Osteocyte (in vitro differentiated cells): ENCODE measurements around the gene TSPAN5. TPM values are rescaled to one million over a fixed set of nuclear protein-coding genes. Genes with fewer than 3 reads are reported as not detected.

ENCODE experiments used
- DNase-seq: peaks from one replicate; pipeline ENCODE4 v3.0.0; 2021; ENCODE audit warnings: mixed read lengths; ENCODE audit not compliant: unreplicated experiment; ENCODE audit errors: extremely low spot score
- H3K27ac Mint-ChIP-seq: one replicate; pipeline ENCODE4 v1.8.0; 2021; ENCODE audit warnings: mild to moderate bottlenecking, mixed read lengths; ENCODE audit not compliant: unreplicated experiment
- H3K27me3 Mint-ChIP-seq: one replicate; pipeline ENCODE4 v1.8.0; 2021; ENCODE audit warnings: mixed read lengths; ENCODE audit not compliant: unreplicated experiment
- H3K36me3 Mint-ChIP-seq: one replicate; pipeline ENCODE4 v1.8.0; 2021; ENCODE audit warnings: mixed read lengths; ENCODE audit not compliant: unreplicated experiment
- H3K4me1 Mint-ChIP-seq: one replicate; pipeline ENCODE4 v1.8.0; 2021; ENCODE audit warnings: mixed read lengths; ENCODE audit not compliant: unreplicated experiment
- H3K4me3 Mint-ChIP-seq: one replicate; pipeline ENCODE4 v1.8.0; 2021; ENCODE audit warnings: mild to moderate bottlenecking, moderate library complexity, mixed read lengths; ENCODE audit not compliant: unreplicated experiment
- H3K9me3 Mint-ChIP-seq: one replicate; pipeline ENCODE4 v1.8.0; 2021; ENCODE audit warnings: mixed read lengths; ENCODE audit not compliant: unreplicated experiment
- CTCF ChIP-seq: fragments of 200-600 bp; sonication (generic); IDR thresholded peaks from 2 replicates; pipeline ENCODE4 v1.5.0; 2021; ENCODE audit warnings: antibody characterized with exemption, mild to moderate bottlenecking, moderate library complexity
- total RNA-seq: library from RNA; stranded (reverse); gene quantifications from 2 replicates; pipeline ENCODE4 v1.2.1, GENCODE V29; 2021

TSPAN5 gene
- total RNA-seq, 1 donor from 2014 or later, result 64.2 TPM

GRCh38 chr4:98508248-98508647 is 150.2 kb downstream of the TSPAN5 start:
- H3K36me3 Mint-ChIP-seq, result peaks cover 11% of the 10 kb centered on the region
- no peaks in the 10 kb centered on the region for H3K9me3 Mint-ChIP-seq
- no peaks in the 10 kb centered on the region for H3K27me3 Mint-ChIP-seq
- H3K4me3 Mint-ChIP-seq, result no peak overlapping the region
- H3K4me1 Mint-ChIP-seq, result peaks cover 67% of the 10 kb centered on the region
- no peak for TF ChIP-seq CTCF
- H3K27ac Mint-ChIP-seq, result no peak overlapping the region
- DNase-seq, result no peak

GRCh38 chr4:98507299-98507698 is 151.1 kb downstream of the TSPAN5 start:
- Mint-ChIP-seq H3K9me3 (no peaks in the 10 kb centered on the region), H3K4me1 (peaks cover 59% of the 10 kb centered on the region), H3K36me3 (peaks cover 19% of the 10 kb centered on the region), H3K27me3 (no peaks in the 10 kb centered on the region), H3K4me3 (no peak overlapping the region), H3K27ac (no peak overlapping the region)
- TF ChIP-seq CTCF, result no peak
- no peak for DNase-seq

DNA sequence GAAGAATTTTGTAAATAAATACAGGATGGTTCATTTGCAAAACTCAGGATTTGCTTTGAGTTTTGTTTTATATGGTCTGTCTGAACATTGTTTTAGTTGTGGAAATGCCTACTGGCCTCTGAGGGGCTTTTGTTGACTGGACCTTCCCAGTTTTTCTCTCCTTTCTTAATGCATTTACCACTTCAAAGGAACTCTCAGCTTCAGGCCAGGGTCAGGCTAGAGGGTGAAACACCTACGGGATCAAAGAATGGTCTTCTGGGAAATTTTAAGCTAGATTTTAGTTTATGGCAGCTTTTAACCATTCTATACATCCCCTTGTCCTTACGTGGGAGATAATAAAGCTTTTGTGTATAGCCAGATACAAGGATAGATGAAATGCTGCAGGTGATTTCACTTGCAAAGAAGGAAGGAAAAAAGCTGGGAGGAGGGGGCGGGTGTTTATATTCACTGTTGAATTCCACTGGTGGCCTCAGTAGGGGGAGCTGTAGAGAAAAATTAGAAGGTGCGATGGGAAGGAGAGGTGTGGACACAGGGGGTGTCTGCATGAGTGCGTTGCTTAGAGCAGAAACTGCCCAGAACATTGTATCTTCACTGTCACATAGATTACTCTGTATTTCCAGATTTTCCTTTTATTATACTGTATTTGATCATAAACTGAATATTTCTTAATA is 151.8 kb downstream of the TSPAN5 start:
- DNase-seq, result no peak
- H3K4me1 Mint-ChIP-seq, result peaks cover 59% of the 10 kb centered on the region
- no peaks in the 10 kb centered on the region for H3K27me3 Mint-ChIP-seq
- peak; percentile 34 for TF ChIP-seq CTCF
- H3K36me3 Mint-ChIP-seq, result peaks cover 25% of the 10 kb centered on the region
- no peak overlapping the region for H3K4me3 Mint-ChIP-seq
- H3K27ac Mint-ChIP-seq, result peak overlapping the region; percentile 53
- H3K9me3 Mint-ChIP-seq, result no peaks in the 10 kb centered on the region

GRCh38 chr4:98505992-98506391 is 152.4 kb downstream of the TSPAN5 start:
- H3K27ac Mint-ChIP-seq, result peak overlapping the region; percentile 53
- no peak overlapping the region for H3K4me3 Mint-ChIP-seq
- peaks cover 30% of the 10 kb centered on the region for H3K36me3 Mint-ChIP-seq
- no peak for DNase-seq
- H3K9me3 Mint-ChIP-seq, result no peaks in the 10 kb centered on the region
- no peaks in the 10 kb centered on the region for H3K27me3 Mint-ChIP-seq
- H3K4me1 Mint-ChIP-seq, result peaks cover 55% of the 10 kb centered on the region
- no peak for TF ChIP-seq CTCF

- peaks cover 30% of the 10 kb centered on the region for H3K36me3 Mint-ChIP-seq
- no peak for TF ChIP-seq CTCF
- peaks cover 36% of the 10 kb centered on the region for H3K4me1 Mint-ChIP-seq
- DNase-seq, result no peak
- no peak overlapping the region for H3K27ac Mint-ChIP-seq
- no peaks in the 10 kb centered on the region for H3K9me3 Mint-ChIP-seq
- H3K4me3 Mint-ChIP-seq, result no peak overlapping the region
- H3K27me3 Mint-ChIP-seq, result no peaks in the 10 kb centered on the region
Observed at GRCh38 chr4:98504091-98504490, 154.3 kb downstream of the TSPAN5 start.
